ENCODE data around the gene RUNX1.

- no peak for TF ChIP-seq CTCF (IDR thresholded peaks at IDR 0.05 in 8 of 11, conservative IDR thresholded peaks at IDR 0.05 in 3 of 11)
- TF ChIP-seq POLR2A (IDR thresholded peaks at IDR 0.05): no peak
- TF ChIP-seq POLR2AphosphoS5 (IDR thresholded peaks at IDR 0.05): no peak
These were observed 177.8 kb downstream of the RUNX1 start for GRCh38 chr21:34871026-34871908.

Data from spleen (tissue), 7 donors.